GM12892 (cell line): Measurements from ENCODE around the gene POTEH.
"Not testable (repeated sequence)": the region's sequence is repeated elsewhere in the genome, so short reads cannot be mapped to it uniquely, and the experiment has no call there.

Experiments
- POLR2A ChIP-seq: IDR thresholded peaks from 2 replicates; pipeline ENCODE4 v1.6.1; 2011; ENCODE audit warnings: low read depth, low read length, control low read depth
- POLR2AphosphoS5 ChIP-seq: IDR thresholded peaks from 2 replicates; pipeline ENCODE4 v1.6.1; 2011; ENCODE audit warnings: low read depth, low read length, control low read depth

GRCh38 chr22:15687086-15687485 is 2.7 kb upstream of the POTEH start:
- TF ChIP-seq POLR2AphosphoS5, POLR2A: not testable (repeated sequence)
